ENCODE measurements around the gene ARHGEF38. TPM values are rescaled to one million over a fixed set of nuclear protein-coding genes. Genes with fewer than 3 reads are reported as not detected.

ARHGEF38 gene, protein sequence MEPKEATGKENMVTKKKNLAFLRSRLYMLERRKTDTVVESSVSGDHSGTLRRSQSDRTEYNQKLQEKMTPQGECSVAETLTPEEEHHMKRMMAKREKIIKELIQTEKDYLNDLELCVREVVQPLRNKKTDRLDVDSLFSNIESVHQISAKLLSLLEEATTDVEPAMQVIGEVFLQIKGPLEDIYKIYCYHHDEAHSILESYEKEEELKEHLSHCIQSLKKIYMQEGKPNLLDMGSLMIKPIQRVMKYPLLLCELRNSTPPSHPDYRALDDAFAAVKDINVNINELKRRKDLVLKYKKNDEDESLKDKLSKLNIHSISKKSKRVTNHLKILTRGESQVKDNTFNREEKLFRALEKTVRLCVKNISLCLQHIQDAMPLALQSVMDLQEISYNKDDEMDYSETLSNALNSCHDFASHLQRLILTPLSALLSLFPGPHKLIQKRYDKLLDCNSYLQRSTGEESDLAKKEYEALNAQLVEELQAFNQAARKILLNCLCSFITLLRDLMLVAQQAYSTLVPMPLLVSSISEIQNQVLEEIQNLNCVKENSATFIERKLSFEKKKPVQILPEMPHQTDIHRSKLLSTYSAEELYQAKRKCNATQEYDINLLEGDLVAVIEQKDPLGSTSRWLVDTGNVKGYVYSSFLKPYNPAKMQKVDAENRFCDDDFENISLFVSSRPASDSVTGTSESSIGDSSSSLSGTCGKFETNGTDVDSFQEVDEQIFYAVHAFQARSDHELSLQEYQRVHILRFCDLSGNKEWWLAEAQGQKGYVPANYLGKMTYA
- under 1 TPM in 2 of 4 donors, not detected in 2; 0.13 to 0.29 TPM for total RNA-seq

DNA sequence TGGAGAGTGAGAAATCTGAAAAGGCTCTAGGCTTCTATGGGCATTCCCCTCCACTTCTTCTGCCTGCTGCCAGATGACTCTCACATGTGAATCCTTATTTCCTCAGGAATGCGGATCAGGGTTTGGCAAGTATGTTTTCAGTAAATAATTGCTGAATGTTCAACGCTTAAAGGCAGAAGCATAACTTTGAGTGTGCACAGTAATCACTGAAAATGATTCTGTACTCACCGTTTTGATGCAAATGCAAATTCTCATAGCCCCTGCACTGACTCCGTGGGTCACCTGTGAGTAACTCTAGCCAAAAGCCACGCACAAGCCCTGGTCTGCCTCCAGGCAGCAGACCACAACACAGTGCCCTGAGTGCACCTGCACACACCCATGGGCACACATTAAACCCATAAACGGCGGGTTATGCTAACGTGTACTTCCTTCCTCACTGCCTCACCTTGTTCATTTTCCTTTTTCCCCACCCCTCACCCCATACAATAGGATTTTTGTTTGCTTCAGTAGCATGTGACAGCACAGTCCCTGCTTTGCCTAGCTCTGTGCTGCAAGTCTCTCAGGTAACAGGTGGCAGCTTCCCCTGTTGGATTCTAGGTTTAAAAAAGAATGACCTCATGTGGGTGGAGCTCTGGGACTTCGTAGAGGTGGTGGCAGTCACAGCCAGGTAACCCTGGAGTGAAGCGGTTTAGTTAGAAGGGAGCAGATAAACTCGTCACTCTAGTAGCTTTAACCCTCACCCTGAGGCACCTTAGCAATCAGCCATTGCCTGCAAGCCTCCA is at the start of gene ARHGEF38:
Gene ARHGEF38, plus strand, starts transcription at position 656 of the 782 bp plus-strand sequence. CDS start 146 bp downstream, outside the sequence.
- no peak for DNase-seq
- H3K27ac ChIP-seq = peak within 1 kb of the TSS in 3 of 4 donors; percentile 13 to 56 (median 19)
- H3K9me3 ChIP-seq = no peaks in the 10 kb centered on the region
- H3K27me3 ChIP-seq = no peaks in the 10 kb centered on the region
- peaks cover 0 to 15% (median 6%) of the 10 kb centered on the region in 3 donors for H3K4me1 ChIP-seq
- 11 to 36% methylated on average over 11 of the region's 11 CpGs for WGBS, 2 donors
- H3K4me3 ChIP-seq = peak within 1 kb of the TSS in 1 of 4 donors; percentile 26
- intact Hi-C loops (cut with DNase I) = no loop called here
- TF ChIP-seq, protein P1, sequence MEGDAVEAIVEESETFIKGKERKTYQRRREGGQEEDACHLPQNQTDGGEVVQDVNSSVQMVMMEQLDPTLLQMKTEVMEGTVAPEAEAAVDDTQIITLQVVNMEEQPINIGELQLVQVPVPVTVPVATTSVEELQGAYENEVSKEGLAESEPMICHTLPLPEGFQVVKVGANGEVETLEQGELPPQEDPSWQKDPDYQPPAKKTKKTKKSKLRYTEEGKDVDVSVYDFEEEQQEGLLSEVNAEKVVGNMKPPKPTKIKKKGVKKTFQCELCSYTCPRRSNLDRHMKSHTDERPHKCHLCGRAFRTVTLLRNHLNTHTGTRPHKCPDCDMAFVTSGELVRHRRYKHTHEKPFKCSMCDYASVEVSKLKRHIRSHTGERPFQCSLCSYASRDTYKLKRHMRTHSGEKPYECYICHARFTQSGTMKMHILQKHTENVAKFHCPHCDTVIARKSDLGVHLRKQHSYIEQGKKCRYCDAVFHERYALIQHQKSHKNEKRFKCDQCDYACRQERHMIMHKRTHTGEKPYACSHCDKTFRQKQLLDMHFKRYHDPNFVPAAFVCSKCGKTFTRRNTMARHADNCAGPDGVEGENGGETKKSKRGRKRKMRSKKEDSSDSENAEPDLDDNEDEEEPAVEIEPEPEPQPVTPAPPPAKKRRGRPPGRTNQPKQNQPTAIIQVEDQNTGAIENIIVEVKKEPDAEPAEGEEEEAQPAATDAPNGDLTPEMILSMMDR (IDR thresholded peaks at IDR 0.05) = no peak
- TF ChIP-seq POLR2A (IDR thresholded peaks at IDR 0.05) = no peak
- no peaks in the 10 kb centered on the region for H3K36me3 ChIP-seq

DNA sequence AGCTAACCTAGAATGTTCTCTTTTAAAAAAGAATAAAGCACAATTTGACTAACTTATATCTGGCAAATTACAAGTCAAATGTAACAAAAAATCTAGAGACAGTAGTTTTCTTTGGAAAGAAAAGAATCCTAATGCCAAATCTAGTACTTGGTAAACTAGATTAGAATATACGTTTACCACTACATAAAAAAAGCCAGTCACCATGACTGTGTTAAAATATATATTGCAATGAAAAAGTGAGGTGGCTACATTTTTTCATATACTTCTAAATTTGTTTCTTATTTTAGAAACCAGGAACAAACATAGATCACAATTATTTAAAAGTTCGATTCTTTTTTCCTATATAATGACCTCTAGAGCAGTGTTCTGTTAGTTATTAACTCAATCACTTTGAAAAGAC is 48.9 kb upstream of the ARHGEF38 start:
- H3K27me3 ChIP-seq = no peaks in the 10 kb centered on the region
- H3K27ac ChIP-seq = no peak overlapping the region
- TF ChIP-seq POLR2A (IDR thresholded peaks at IDR 0.05) = no peak
- WGBS, 2 donors = 77 to 80% methylated on average over 2 of the region's 2 CpGs
- no peaks in the 10 kb centered on the region for H3K36me3 ChIP-seq
- no peaks in the 10 kb centered on the region for H3K4me1 ChIP-seq
- intact Hi-C loops (cut with DNase I) = no loop called here
- DNase-seq = no peak
- no peak overlapping the region for H3K4me3 ChIP-seq
- no peaks in the 10 kb centered on the region for H3K9me3 ChIP-seq

DNA sequence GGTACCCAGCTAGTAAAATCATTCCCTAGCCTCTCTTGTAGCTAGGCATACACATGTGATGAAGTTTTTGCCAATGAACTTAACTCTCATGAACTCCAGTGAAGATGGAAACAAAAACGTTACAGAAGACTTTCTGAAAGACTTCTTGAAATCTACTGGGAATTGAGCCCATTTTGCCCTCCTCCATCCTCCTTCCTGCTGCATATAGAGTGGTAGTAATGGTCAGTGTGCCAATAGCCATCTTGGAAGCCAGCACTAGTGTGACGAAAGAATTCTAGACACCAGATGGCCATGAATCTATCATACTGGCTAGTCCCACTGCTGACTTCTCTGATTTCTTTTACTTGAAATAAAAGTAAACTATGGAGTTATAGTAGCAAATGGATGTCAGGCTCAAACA is 47.7 kb upstream of the ARHGEF38 start:
- no peak overlapping the region for H3K27ac ChIP-seq
- DNase-seq = no peak
- H3K36me3 ChIP-seq = no peaks in the 10 kb centered on the region
- TF ChIP-seq, protein P1 (IDR thresholded peaks at IDR 0.05) = no peak
- no peak for TF ChIP-seq POLR2A (IDR thresholded peaks at IDR 0.05)
- H3K4me3 ChIP-seq = no peak overlapping the region
- intact Hi-C loops (cut with DNase I) = no loop called here
- no peaks in the 10 kb centered on the region for H3K9me3 ChIP-seq
- WGBS, 2 donors = 60 to 64% methylated on average over 2 of the region's 2 CpGs
- H3K27me3 ChIP-seq = no peaks in the 10 kb centered on the region
- no peaks in the 10 kb centered on the region for H3K4me1 ChIP-seq

DNA sequence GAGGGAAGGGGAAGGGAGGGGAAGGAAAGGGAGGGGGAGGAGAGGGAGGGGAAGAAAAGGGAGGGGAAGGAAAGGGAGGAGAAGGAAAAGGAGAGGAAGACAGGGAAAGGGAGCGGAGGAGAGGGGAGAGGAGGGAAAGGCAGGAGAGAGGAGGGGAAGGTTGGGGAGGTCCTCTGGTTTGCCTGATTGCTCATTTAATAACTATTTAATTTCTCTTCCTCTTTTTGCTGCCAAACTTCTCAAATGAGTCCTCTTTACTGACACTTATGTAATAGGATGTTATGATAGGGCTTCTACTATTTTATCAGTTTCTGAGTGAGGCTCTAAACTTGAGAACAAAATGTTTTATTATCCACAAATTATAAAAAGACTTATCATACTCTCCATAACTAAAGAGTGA is 43.1 kb upstream of the ARHGEF38 start:
- H3K4me1 ChIP-seq = no peaks in the 10 kb centered on the region
- H3K27me3 ChIP-seq = no peaks in the 10 kb centered on the region
- no peak for DNase-seq
- intact Hi-C loops (cut with DNase I) = no loop called here
- WGBS, 2 donors = 30 to 64% methylated on average over 1 of the region's 1 CpG
- no peak overlapping the region for H3K4me3 ChIP-seq
- no peaks in the 10 kb centered on the region for H3K9me3 ChIP-seq
- TF ChIP-seq POLR2A (IDR thresholded peaks at IDR 0.05) = no peak
- TF ChIP-seq, protein P1 (IDR thresholded peaks at IDR 0.05) = no peak
- no peaks in the 10 kb centered on the region for H3K36me3 ChIP-seq
- no peak overlapping the region for H3K27ac ChIP-seq

DNA sequence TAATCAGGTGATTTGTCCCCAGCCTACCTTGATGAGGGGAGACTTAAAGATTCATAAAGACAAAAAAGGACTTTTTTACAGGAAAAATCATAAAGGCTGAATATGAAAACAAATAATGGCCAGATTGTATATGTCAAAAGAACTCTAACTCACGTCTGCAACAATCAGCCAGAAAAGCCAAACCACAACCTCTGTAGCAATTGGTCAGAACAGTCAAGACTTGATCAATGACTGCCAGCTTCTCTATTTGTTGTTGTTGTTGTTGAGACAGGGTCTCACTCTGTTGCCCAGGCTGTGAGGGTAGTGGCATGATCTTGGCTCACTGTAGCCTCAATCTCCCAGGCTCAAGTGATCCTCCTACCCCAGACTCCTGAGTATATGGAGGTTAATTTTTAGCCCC is 42.7 kb upstream of the ARHGEF38 start:
- Histone ChIP-seq H3K9me3 (no peaks in the 10 kb centered on the region), H3K36me3 (no peaks in the 10 kb centered on the region), H3K4me1 (no peaks in the 10 kb centered on the region), H3K27ac (no peak overlapping the region), H3K4me3 (no peak overlapping the region), H3K27me3 (no peaks in the 10 kb centered on the region)
- no peak for TF ChIP-seq POLR2A (IDR thresholded peaks at IDR 0.05)
- TF ChIP-seq, protein P1 (IDR thresholded peaks at IDR 0.05) = no peak
- no peak for DNase-seq
- intact Hi-C loops (cut with DNase I) = no loop called here
- 38 to 62% methylated on average over 1 of the region's 1 CpG for WGBS, 2 donors
